Activated CD4-positive, alpha-beta memory T cell treated with anti-CD3 and anti-CD28 coated beads for 36 hours (primary cell): Measurements from ENCODE around the gene RAB3A. TPM values are rescaled to one million over a fixed set of nuclear protein-coding genes. Genes with fewer than 3 reads are reported as not detected.

ENCODE experiments used
- CTCF ChIA-PET: fragments of 350-600 bp; sonication (Branson Sonifier 250); formaldehyde crosslinking; loops from one replicate; lab custom pipeline; 2021; ENCODE audit warnings: antibody characterized with exemption, inconsistent platforms; lab: Charles Lee
- POLR2A ChIA-PET: fragments of 350-600 bp; sonication (Branson Sonifier 250); formaldehyde crosslinking; loops from one replicate; lab custom pipeline; 2021; ENCODE audit warnings: antibody characterized with exemption; lab: Charles Lee
- DNase-seq: peaks from one replicate; pipeline ENCODE4 v3.0.0-alpha.2; 2020
- H3K27ac Mint-ChIP-seq: one replicate; pipeline ENCODE4 v1.8.0; 2021; ENCODE audit warnings: mixed read lengths
- H3K27me3 Mint-ChIP-seq: one replicate; pipeline ENCODE4 v1.8.0; 2021; ENCODE audit warnings: mixed read lengths
- H3K36me3 Mint-ChIP-seq: one replicate; pipeline ENCODE4 v1.8.0; 2021; ENCODE audit warnings: mixed read lengths
- H3K4me1 Mint-ChIP-seq: one replicate; pipeline ENCODE4 v1.8.0; 2021; ENCODE audit warnings: low read depth, mixed read lengths
- H3K4me3 Mint-ChIP-seq: one replicate; pipeline ENCODE4 v1.8.0; 2021; ENCODE audit warnings: mild to moderate bottlenecking, mixed read lengths
- H3K9me3 Mint-ChIP-seq: one replicate; pipeline ENCODE4 v1.8.0; 2021; ENCODE audit warnings: mixed read lengths
- intact Hi-C: fragments of 100-400 bp; cut with micrococcal nuclease; formaldehyde crosslinking; loops from one replicate; pipeline ENCODE4 v1.15.1; 2023
- total RNA-seq, 2 experiments: library from RNA; stranded (reverse); gene quantifications; one replicate each; pipeline ENCODE4 v1.2.3, GENCODE V29; 2021

Gene RAB3A
- total RNA-seq, 2 experiments from 2014 or later = 3.9 to 4.3 TPM

- H3K4me3 Mint-ChIP-seq = no peak overlapping the region
- POLR2A ChIA-PET = no interaction called here
- H3K27ac Mint-ChIP-seq = no peak overlapping the region
- H3K4me1 Mint-ChIP-seq = peaks cover 22% of the 10 kb centered on the region
- CTCF ChIA-PET = no interaction called here
- H3K27me3 Mint-ChIP-seq = no peaks in the 10 kb centered on the region
- intact Hi-C loops = no loop called here
- DNase-seq = no peak
- peaks cover 14% of the 10 kb centered on the region for H3K36me3 Mint-ChIP-seq
- no peaks in the 10 kb centered on the region for H3K9me3 Mint-ChIP-seq
Observed at GRCh38 chr19:18196511-18196845, 7.4 kb downstream of the RAB3A start.

GRCh38 chr19:18194554-18195238 lies 9.1 kb downstream of the RAB3A start:
- ChIA-PET CTCF (interaction anchor here (0.6 to 1.6 kb wide), 6 partner anchors 10 to 146 kb away, joined by 3 to 5 read pairs (median 4); partner anchors contain the start of genes PGPEP1 and RAB3A), POLR2A (no interaction called here)
- Mint-ChIP-seq H3K4me3 (peak overlapping the region; percentile 86), H3K27ac (no peak overlapping the region), H3K36me3 (peaks cover 12% of the 10 kb centered on the region), H3K4me1 (peaks cover 21% of the 10 kb centered on the region), H3K9me3 (no peaks in the 10 kb centered on the region), H3K27me3 (no peaks in the 10 kb centered on the region)
- DNase-seq = peak; percentile 44
- intact Hi-C loops = no loop called here

GRCh38 chr19:18194181-18194530 lies 9.7 kb downstream of the RAB3A start:
- no peak overlapping the region for H3K27ac Mint-ChIP-seq
- H3K4me1 Mint-ChIP-seq = peaks cover 21% of the 10 kb centered on the region
- peaks cover 12% of the 10 kb centered on the region for H3K36me3 Mint-ChIP-seq
- ChIA-PET POLR2A (no interaction called here), CTCF (interaction anchor here (1.0 to 1.6 kb wide), 6 partner anchors 10 to 146 kb away, joined by 3 to 5 read pairs (median 4); partner anchors contain the start of genes PGPEP1 and RAB3A)
- no peak for DNase-seq
- H3K27me3 Mint-ChIP-seq = no peaks in the 10 kb centered on the region
- peak overlapping the region; percentile 86 for H3K4me3 Mint-ChIP-seq
- intact Hi-C loops = no loop called here
- no peaks in the 10 kb centered on the region for H3K9me3 Mint-ChIP-seq

- Mint-ChIP-seq H3K27ac (peak overlapping the region; percentile 87), H3K4me3 (peak overlapping the region; percentile 86), H3K27me3 (no peaks in the 10 kb centered on the region), H3K4me1 (peaks cover 21% of the 10 kb centered on the region), H3K9me3 (no peaks in the 10 kb centered on the region), H3K36me3 (peaks cover 8% of the 10 kb centered on the region)
- no peak for DNase-seq
- intact Hi-C loops = loop anchor here (2.0 kb wide), 1 partner anchor 21 kb away; the partner anchor contains the start of gene IFI30
- CTCF ChIA-PET = interaction anchor here (0.6 to 2.3 kb wide), 11 partner anchors 11 to 195 kb away, joined by 3 to 12 read pairs (median 5); partner anchors contain the start of genes PGPEP1 and RAB3A
- POLR2A ChIA-PET = interaction anchor here (1.0 to 2.1 kb wide), 5 partner anchors 10 to 88 kb away, joined by 3 to 6 read pairs (median 4); partner anchors contain the start of genes JUND and RAB3A
Observed at GRCh38 chr19:18193388-18194180, 10.3 kb downstream of the RAB3A start.

- H3K36me3 Mint-ChIP-seq = peaks cover under 1% of the 10 kb centered on the region
- H3K27me3 Mint-ChIP-seq = no peaks in the 10 kb centered on the region
- peak within 1 kb of the TSS; percentile 87 for H3K27ac Mint-ChIP-seq
- intact Hi-C loops = loop anchor here (1.0 to 2.0 kb wide), 4 partner anchors 11 to 130 kb away; partner anchors contain the start of genes IFI30, LSM4 and RAB3A
- peaks cover 21% of the 10 kb centered on the region for H3K4me1 Mint-ChIP-seq
- no peaks in the 10 kb centered on the region for H3K9me3 Mint-ChIP-seq
- H3K4me3 Mint-ChIP-seq = peak within 1 kb of the TSS; percentile 86
- ChIA-PET CTCF (interaction anchor here (0.6 to 2.3 kb wide), 20 partner anchors 9 to 219 kb away, joined by 3 to 23 read pairs (median 5); partner anchors contain the start of gene RAB3A), POLR2A (interaction anchor here (0.6 to 2.1 kb wide), 7 partner anchors 10 to 88 kb away, joined by 3 to 6 read pairs (median 4); partner anchors contain the start of genes JUND and RAB3A)
- DNase-seq = peak; percentile 99
Observed at GRCh38 chr19:18192673-18193387, 11.0 kb downstream of the RAB3A start, which contains the start of gene MPV17L2. MPV17L2 (plus strand) TSS chr19:18193218; CDS start chr19:18193282, 64 bp downstream.

- intact Hi-C loops = loop anchor here (1.0 to 2.0 kb wide), 4 partner anchors 13 to 132 kb away; partner anchors contain the start of genes IFI30, LSM4 and RAB3A
- Mint-ChIP-seq H3K4me1 (peaks cover 21% of the 10 kb centered on the region), H3K27ac (peak overlapping the region; percentile 87), H3K27me3 (no peaks in the 10 kb centered on the region), H3K36me3 (no peaks in the 10 kb centered on the region), H3K4me3 (peak overlapping the region; percentile 86), H3K9me3 (no peaks in the 10 kb centered on the region)
- ChIA-PET CTCF (interaction anchor here (0.6 to 2.3 kb wide), 17 partner anchors 8 to 220 kb away, joined by 3 to 23 read pairs (median 5); partner anchors contain the start of gene RAB3A), POLR2A (interaction anchor here (0.6 to 2.1 kb wide), 2 partner anchors 59 to 90 kb away, joined by 3 to 6 read pairs; partner anchors contain the start of gene JUND)
- no peak for DNase-seq
Observed at GRCh38 chr19:18191640-18192062, 12.2 kb downstream of the RAB3A start.

GRCh38 chr19:18190278-18190677 lies 13.6 kb downstream of the RAB3A start:
- Mint-ChIP-seq H3K4me1 (peaks cover 21% of the 10 kb centered on the region), H3K27ac (no peak overlapping the region), H3K9me3 (no peaks in the 10 kb centered on the region), H3K36me3 (no peaks in the 10 kb centered on the region), H3K4me3 (no peak overlapping the region), H3K27me3 (no peaks in the 10 kb centered on the region)
- CTCF ChIA-PET = interaction anchor here (0.6 kb wide), 1 partner anchor 29 kb away, joined by 3 read pairs; no protein-coding TSS in a partner anchor
- intact Hi-C loops = no loop called here
- POLR2A ChIA-PET = no interaction called here
- no peak for DNase-seq

GRCh38 chr19:18185538-18185937 lies 18.3 kb downstream of the RAB3A start:
- CTCF ChIA-PET = interaction anchor here (1.4 kb wide), 1 partner anchor 203 kb away, joined by 3 read pairs; no protein-coding TSS in a partner anchor
- intact Hi-C loops = no loop called here

GRCh38 chr19:18183529-18183928 lies 20.3 kb downstream of the RAB3A start:
- DNase-seq = no peak
- intact Hi-C loops = no loop called here
- CTCF ChIA-PET = interaction anchor here (1.2 to 1.6 kb wide), 3 partner anchors 8 to 70 kb away, joined by 3 to 5 read pairs (median 4); no protein-coding TSS in a partner anchor
- POLR2A ChIA-PET = no interaction called here
- Mint-ChIP-seq H3K4me3 (no peak overlapping the region), H3K4me1 (no peaks in the 10 kb centered on the region), H3K36me3 (no peaks in the 10 kb centered on the region), H3K27me3 (no peaks in the 10 kb centered on the region), H3K9me3 (no peaks in the 10 kb centered on the region), H3K27ac (no peak overlapping the region)

More at GRCh38 chr19:18185538-18185937, 18.3 kb downstream of the RAB3A start:
- H3K9me3 Mint-ChIP-seq = no peaks in the 10 kb centered on the region
- no peaks in the 10 kb centered on the region for H3K4me1 Mint-ChIP-seq
- H3K27ac Mint-ChIP-seq = no peak overlapping the region
- no peaks in the 10 kb centered on the region for H3K27me3 Mint-ChIP-seq
- POLR2A ChIA-PET = no interaction called here
- H3K36me3 Mint-ChIP-seq = no peaks in the 10 kb centered on the region
- no peak for DNase-seq
- H3K4me3 Mint-ChIP-seq = no peak overlapping the region

GRCh38 chr19:18179957-18180356 lies 23.9 kb downstream of the RAB3A start:
- ChIA-PET POLR2A (no interaction called here), CTCF (interaction anchor here (0.9 to 1.0 kb wide), 3 partner anchors 12 to 101 kb away, joined by 3 read pairs; partner anchors contain the start of gene JUND)
- no peak for DNase-seq
- intact Hi-C loops = no loop called here
- Mint-ChIP-seq H3K9me3 (no peaks in the 10 kb centered on the region), H3K27ac (no peak overlapping the region), H3K4me3 (no peak overlapping the region), H3K27me3 (no peaks in the 10 kb centered on the region), H3K4me1 (no peaks in the 10 kb centered on the region), H3K36me3 (peaks cover 9% of the 10 kb centered on the region)
